ENCODE data around the gene CACNA1D.

DNA sequence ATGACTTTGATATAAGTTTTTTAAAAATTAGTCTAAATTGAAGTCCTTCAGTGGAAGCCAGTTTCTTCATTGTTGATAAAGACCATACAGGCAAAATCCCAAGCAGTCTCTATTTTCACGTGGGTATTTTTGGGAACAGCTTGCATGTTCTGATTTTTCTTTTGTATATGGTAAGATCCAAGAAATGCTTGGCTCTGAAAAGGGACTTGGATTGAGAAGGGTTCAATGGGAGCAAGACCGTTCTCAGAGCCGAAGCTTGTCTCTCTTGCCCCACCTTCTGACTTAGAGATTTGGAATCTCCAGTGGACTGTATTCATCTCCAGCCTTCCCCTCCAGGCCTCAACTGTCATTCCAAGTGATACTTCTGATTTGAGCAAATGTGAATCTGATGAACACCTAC, 176.3 kb downstream of the CACNA1D start:
- TF ChIP-seq, protein P1, sequence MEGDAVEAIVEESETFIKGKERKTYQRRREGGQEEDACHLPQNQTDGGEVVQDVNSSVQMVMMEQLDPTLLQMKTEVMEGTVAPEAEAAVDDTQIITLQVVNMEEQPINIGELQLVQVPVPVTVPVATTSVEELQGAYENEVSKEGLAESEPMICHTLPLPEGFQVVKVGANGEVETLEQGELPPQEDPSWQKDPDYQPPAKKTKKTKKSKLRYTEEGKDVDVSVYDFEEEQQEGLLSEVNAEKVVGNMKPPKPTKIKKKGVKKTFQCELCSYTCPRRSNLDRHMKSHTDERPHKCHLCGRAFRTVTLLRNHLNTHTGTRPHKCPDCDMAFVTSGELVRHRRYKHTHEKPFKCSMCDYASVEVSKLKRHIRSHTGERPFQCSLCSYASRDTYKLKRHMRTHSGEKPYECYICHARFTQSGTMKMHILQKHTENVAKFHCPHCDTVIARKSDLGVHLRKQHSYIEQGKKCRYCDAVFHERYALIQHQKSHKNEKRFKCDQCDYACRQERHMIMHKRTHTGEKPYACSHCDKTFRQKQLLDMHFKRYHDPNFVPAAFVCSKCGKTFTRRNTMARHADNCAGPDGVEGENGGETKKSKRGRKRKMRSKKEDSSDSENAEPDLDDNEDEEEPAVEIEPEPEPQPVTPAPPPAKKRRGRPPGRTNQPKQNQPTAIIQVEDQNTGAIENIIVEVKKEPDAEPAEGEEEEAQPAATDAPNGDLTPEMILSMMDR (IDR thresholded peaks at IDR 0.05): no peak
- TF ChIP-seq ZFX (IDR thresholded peaks at IDR 0.05; ENCODE audit: borderline replicate concordance): no peak
